ENCODE results near the gene ARPC2. TPM values are rescaled to one million over a fixed set of nuclear protein-coding genes. Genes with fewer than 3 reads are reported as not detected.

The ARPC2 gene
- polyA plus RNA-seq, 1 experiment: 831 TPM

GRCh38 chr2:218263817-218264641, 47.0 kb downstream of the ARPC2 start:
- CTCF ChIA-PET: no interaction called here

GRCh38 chr2:218264773-218265561, 48.0 kb downstream of the ARPC2 start:
- no peak overlapping the region for H3K4me3 ChIP-seq (ENCODE audit: low read depth, low read length)
- TF ChIP-seq CTCF (IDR thresholded peaks at IDR 0.05; ENCODE audit: insufficient read depth, low read depth, low read length): no peak
- H3K27me3 ChIP-seq (ENCODE audit: control insufficient read depth, insufficient read depth, low read length): no peaks in the 10 kb centered on the region
- POLR2A ChIA-PET: no interaction called here
- CTCF ChIA-PET: no interaction called here
- DNase-seq (ENCODE audit: low read depth): no peak
- H3K36me3 ChIP-seq (ENCODE audit: control insufficient read depth, insufficient read depth, low read length): peaks cover 33% of the 10 kb centered on the region

More at GRCh38 chr2:218263817-218264641, 47.0 kb downstream of the ARPC2 start:
- Histone ChIP-seq H3K27me3 (ENCODE audit: control insufficient read depth, insufficient read depth, low read length) (no peaks in the 10 kb centered on the region), H3K4me3 (ENCODE audit: low read depth, low read length) (no peak overlapping the region), H3K36me3 (ENCODE audit: control insufficient read depth, insufficient read depth, low read length) (peaks cover 33% of the 10 kb centered on the region)
- POLR2A ChIA-PET: no interaction called here
- TF ChIP-seq CTCF (IDR thresholded peaks at IDR 0.05; ENCODE audit: insufficient read depth, low read depth, low read length): 0 out of 2 replicates have a peak, but pooled peaks have one; percentile 9
- no peak for DNase-seq (ENCODE audit: low read depth)

- no peak for TF ChIP-seq CTCF (IDR thresholded peaks at IDR 0.05; ENCODE audit: insufficient read depth, low read depth, low read length)
- POLR2A ChIA-PET: no interaction called here
- H3K36me3 ChIP-seq (ENCODE audit: control insufficient read depth, insufficient read depth, low read length): peaks cover 33% of the 10 kb centered on the region
- CTCF ChIA-PET: no interaction called here
- H3K4me3 ChIP-seq (ENCODE audit: low read depth, low read length): no peak overlapping the region
- H3K27me3 ChIP-seq (ENCODE audit: control insufficient read depth, insufficient read depth, low read length): no peaks in the 10 kb centered on the region
- no peak for DNase-seq (ENCODE audit: low read depth)
These were observed 48.6 kb downstream of the ARPC2 start for GRCh38 chr2:218265626-218266025.

- Histone ChIP-seq H3K36me3 (ENCODE audit: control insufficient read depth, insufficient read depth, low read length) (peaks cover 33% of the 10 kb centered on the region), H3K27me3 (ENCODE audit: control insufficient read depth, insufficient read depth, low read length) (no peaks in the 10 kb centered on the region), H3K4me3 (ENCODE audit: low read depth, low read length) (no peak overlapping the region)
- POLR2A ChIA-PET: no interaction called here
- DNase-seq (ENCODE audit: low read depth): no peak
- CTCF ChIA-PET: interaction anchor here (0.8 to 1.0 kb wide), 2 partner anchors 9 to 544 kb away, joined by 3 read pairs; no protein-coding TSS in a partner anchor
- no peak for TF ChIP-seq CTCF (IDR thresholded peaks at IDR 0.05; ENCODE audit: insufficient read depth, low read depth, low read length)
These were observed 49.5 kb downstream of the ARPC2 start for GRCh38 chr2:218266316-218266979.

GRCh38 chr2:218267259-218267658, 50.3 kb downstream of the ARPC2 start:
- no peak for DNase-seq (ENCODE audit: low read depth)
- Histone ChIP-seq H3K27me3 (ENCODE audit: control insufficient read depth, insufficient read depth, low read length) (no peaks in the 10 kb centered on the region), H3K4me3 (ENCODE audit: low read depth, low read length) (no peak overlapping the region), H3K36me3 (ENCODE audit: control insufficient read depth, insufficient read depth, low read length) (peaks cover 33% of the 10 kb centered on the region)
- no peak for TF ChIP-seq CTCF (IDR thresholded peaks at IDR 0.05; ENCODE audit: insufficient read depth, low read depth, low read length)
- ChIA-PET POLR2A (no interaction called here), CTCF (interaction anchor here (1.0 to 1.6 kb wide), 2 partner anchors 8 to 543 kb away, joined by 3 read pairs; no protein-coding TSS in a partner anchor)

All from BJ (cell line).